OCI-LY1 (cell line): ENCODE measurements around the gene SCAI.

Source experiments
- H2AFZ ChIP-seq: fragments of 200-600 bp; sonication (generic), shearing (Covaris generic); 2 replicates; pipeline ENCODE4 v1.6.0; 2014; ENCODE audit warnings: antibody characterized with exemption, mild to moderate bottlenecking, low read length
- H3F3A ChIP-seq: fragments of 200-600 bp; sonication (generic), shearing (Covaris generic); 2 replicates; pipeline ENCODE4 v1.6.0; 2014; ENCODE audit warnings: mild to moderate bottlenecking, antibody characterized with exemption, low read length, moderate library complexity; ENCODE audit not compliant: insufficient read depth
- H3K27ac ChIP-seq: fragments of 200-600 bp; sonication (generic); 2 replicates; pipeline ENCODE4 v1.5.1; 2014; ENCODE audit warnings: low read length, mixed run types, mild to moderate bottlenecking, low read depth; ENCODE audit not compliant: poor library complexity, severe bottlenecking
- H3K27me3 ChIP-seq: fragments of 200-600 bp; sonication (generic); 2 replicates; pipeline ENCODE4 v1.6.0; 2014; ENCODE audit warnings: antibody characterized with exemption, mild to moderate bottlenecking, low read length, moderate library complexity; ENCODE audit not compliant: insufficient read depth
- H3K36me3 ChIP-seq: fragments of 200-600 bp; sonication (generic); 2 replicates; pipeline ENCODE4 v1.6.1; 2014; ENCODE audit warnings: mild to moderate bottlenecking, antibody characterized with exemption, low read length, moderate library complexity, mixed read lengths; ENCODE audit not compliant: insufficient read depth
- H3K4me1 ChIP-seq: fragments of 200-600 bp; sonication (generic); 2 replicates; pipeline ENCODE4 v1.5.1; 2014; ENCODE audit warnings: mild to moderate bottlenecking, low read length, moderate library complexity; ENCODE audit not compliant: insufficient read depth, severe bottlenecking
- H3K4me2 ChIP-seq: fragments of 200-600 bp; sonication (generic), shearing (Covaris generic); 2 replicates; pipeline ENCODE4 v1.6.1; 2014; ENCODE audit warnings: low read length
- H3K4me3 ChIP-seq: fragments of 200-600 bp; sonication (generic); 2 replicates; pipeline ENCODE4 v1.5.1; 2014; ENCODE audit warnings: low read length, low read depth, mild to moderate bottlenecking, mixed read lengths; ENCODE audit not compliant: poor library complexity, severe bottlenecking
- H3K79me2 ChIP-seq: fragments of 200-600 bp; shearing (Covaris generic); 2 replicates; pipeline ENCODE4 v1.6.1; 2016; ENCODE audit warnings: mixed run types, low read length, mixed read lengths; ENCODE audit not compliant: insufficient read depth
- H3K9ac ChIP-seq: fragments of 200-600 bp; sonication (generic), shearing (Covaris generic); 2 replicates; pipeline ENCODE4 v1.6.1; 2014; ENCODE audit warnings: mild to moderate bottlenecking, low read length, mixed read lengths
- H3K9me2 ChIP-seq: fragments of 200-600 bp; sonication (generic), shearing (Covaris generic); 2 replicates; pipeline ENCODE4 v1.6.1; 2014; ENCODE audit warnings: low read depth, mild to moderate bottlenecking, low read length, mixed read lengths
- H3K9me3 ChIP-seq: fragments of 200-600 bp; shearing (Covaris generic); 2 replicates; pipeline ENCODE4 v1.6.1; 2014; ENCODE audit warnings: low read length, mixed read lengths
- H4K20me1 ChIP-seq: fragments of 200-600 bp; sonication (generic), shearing (Covaris generic); 2 replicates; pipeline ENCODE4 v1.6.0; 2016; ENCODE audit warnings: mild to moderate bottlenecking, low read length; ENCODE audit not compliant: insufficient read depth
- EZH2 ChIP-seq: fragments of 200-600 bp; sonication (generic), shearing (Covaris generic); IDR thresholded peaks from 2 replicates; pipeline ENCODE4 v1.8.0; 2017; ENCODE audit warnings: borderline replicate concordance, mixed run types, mild to moderate bottlenecking, antibody characterized with exemption, low read length, moderate library complexity, mixed read lengths
- TF ChIP-seq, protein P1 (sequence below): fragments of 200-600 bp; sonication (generic), shearing (Covaris generic); IDR thresholded peaks from 2 replicates; pipeline ENCODE4 v1.5.1; 2017; ENCODE audit warnings: mild to moderate bottlenecking, antibody characterized with exemption, low read length, moderate library complexity, mixed read lengths

SCAI gene

DNA sequence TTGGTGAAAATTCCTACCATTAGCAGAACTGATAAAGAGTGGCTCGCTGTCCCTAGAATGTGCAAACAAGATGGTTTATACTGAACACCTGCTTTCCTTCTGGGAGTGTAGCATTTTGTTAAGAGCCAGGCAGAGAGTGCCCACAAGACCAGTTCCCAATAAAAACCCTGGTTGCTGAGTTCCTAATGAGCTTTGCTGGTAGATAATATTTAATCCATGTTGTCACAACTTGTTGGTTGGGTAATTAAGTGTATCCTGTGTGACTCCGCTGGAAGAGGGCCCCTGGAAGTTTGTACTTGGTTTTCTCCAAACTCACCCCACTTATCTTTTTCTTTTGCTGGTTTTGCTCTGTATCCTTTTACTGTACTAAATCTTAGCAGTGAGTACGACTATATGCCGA is 162.9 kb downstream of the SCAI start:
- Histone ChIP-seq H3K27me3 (no peaks in the 10 kb centered on the region), H2AFZ (no peak overlapping the region), H3K9ac (no peak overlapping the region), H3K4me1 (no peaks in the 10 kb centered on the region), H3K9me3 (no peaks in the 10 kb centered on the region), H4K20me1 (no peaks in the 10 kb centered on the region), H3K36me3 (peaks cover 39% of the 10 kb centered on the region), H3K9me2 (no peaks in the 10 kb centered on the region), H3K27ac (no peak overlapping the region), H3K4me3 (no peak overlapping the region), H3K4me2 (no peak overlapping the region), H3F3A (no peaks in the 10 kb centered on the region), H3K79me2 (no peaks in the 10 kb centered on the region)
- TF ChIP-seq, protein P1, sequence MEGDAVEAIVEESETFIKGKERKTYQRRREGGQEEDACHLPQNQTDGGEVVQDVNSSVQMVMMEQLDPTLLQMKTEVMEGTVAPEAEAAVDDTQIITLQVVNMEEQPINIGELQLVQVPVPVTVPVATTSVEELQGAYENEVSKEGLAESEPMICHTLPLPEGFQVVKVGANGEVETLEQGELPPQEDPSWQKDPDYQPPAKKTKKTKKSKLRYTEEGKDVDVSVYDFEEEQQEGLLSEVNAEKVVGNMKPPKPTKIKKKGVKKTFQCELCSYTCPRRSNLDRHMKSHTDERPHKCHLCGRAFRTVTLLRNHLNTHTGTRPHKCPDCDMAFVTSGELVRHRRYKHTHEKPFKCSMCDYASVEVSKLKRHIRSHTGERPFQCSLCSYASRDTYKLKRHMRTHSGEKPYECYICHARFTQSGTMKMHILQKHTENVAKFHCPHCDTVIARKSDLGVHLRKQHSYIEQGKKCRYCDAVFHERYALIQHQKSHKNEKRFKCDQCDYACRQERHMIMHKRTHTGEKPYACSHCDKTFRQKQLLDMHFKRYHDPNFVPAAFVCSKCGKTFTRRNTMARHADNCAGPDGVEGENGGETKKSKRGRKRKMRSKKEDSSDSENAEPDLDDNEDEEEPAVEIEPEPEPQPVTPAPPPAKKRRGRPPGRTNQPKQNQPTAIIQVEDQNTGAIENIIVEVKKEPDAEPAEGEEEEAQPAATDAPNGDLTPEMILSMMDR, result no peak

DNA sequence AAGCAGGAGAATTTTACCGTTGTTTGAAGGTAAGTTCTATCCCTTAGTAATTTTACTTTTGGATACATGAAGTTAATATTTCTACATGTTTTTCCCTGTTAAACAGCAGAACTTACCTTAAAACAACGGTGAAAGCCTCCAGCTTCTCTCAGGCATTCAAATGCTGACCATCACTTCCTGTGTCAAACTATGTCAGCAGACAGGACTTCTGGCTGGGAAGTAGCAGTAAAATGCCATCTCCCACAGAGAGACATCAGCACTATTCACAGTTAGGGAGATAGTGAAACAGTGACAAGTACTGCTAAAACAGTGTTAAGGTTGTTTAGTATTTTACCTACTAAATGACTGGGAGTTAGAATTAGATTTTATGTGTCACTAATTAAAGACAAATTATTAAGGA is 168.2 kb downstream of the SCAI start:
- no peak overlapping the region for H3K9ac ChIP-seq
- H2AFZ ChIP-seq, result no peak overlapping the region
- no peaks in the 10 kb centered on the region for H4K20me1 ChIP-seq
- no peaks in the 10 kb centered on the region for H3K79me2 ChIP-seq
- H3K9me3 ChIP-seq, result no peaks in the 10 kb centered on the region
- no peaks in the 10 kb centered on the region for H3K9me2 ChIP-seq
- H3K27ac ChIP-seq, result no peak overlapping the region
- H3K27me3 ChIP-seq, result no peaks in the 10 kb centered on the region
- H3K4me2 ChIP-seq, result no peak overlapping the region
- H3K4me3 ChIP-seq, result no peak overlapping the region
- no peaks in the 10 kb centered on the region for H3F3A ChIP-seq
- TF ChIP-seq, protein P1, result no peak
- no peak for TF ChIP-seq EZH2
- H3K36me3 ChIP-seq, result peaks cover 50% of the 10 kb centered on the region
- H3K4me1 ChIP-seq, result no peaks in the 10 kb centered on the region

DNA sequence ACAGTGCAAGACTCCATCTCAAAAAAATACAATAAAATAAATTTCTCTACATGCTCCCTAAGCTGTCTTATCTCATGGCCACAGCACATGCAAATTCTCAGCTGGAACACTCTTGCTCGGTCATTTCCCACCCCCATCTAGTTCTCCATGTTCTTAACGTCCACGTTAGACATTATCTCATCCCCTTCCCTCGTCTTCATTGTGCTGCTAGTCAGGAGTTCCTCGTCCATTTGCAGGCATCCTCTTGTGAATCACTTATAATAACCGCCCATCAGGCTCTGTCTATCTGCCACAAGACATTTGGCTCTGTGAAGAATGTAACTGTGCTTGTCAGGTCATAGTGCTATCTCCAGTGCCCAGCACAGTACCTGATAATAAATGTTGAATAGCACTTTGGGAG is 169.5 kb downstream of the SCAI start:
- peaks cover 61% of the 10 kb centered on the region for H3K36me3 ChIP-seq
- no peak overlapping the region for H3K4me2 ChIP-seq
- H4K20me1 ChIP-seq, result no peaks in the 10 kb centered on the region
- H3K27me3 ChIP-seq, result no peaks in the 10 kb centered on the region
- no peak overlapping the region for H3K27ac ChIP-seq
- H3K4me3 ChIP-seq, result no peak overlapping the region
- no peaks in the 10 kb centered on the region for H3K9me2 ChIP-seq
- no peaks in the 10 kb centered on the region for H3K79me2 ChIP-seq
- no peaks in the 10 kb centered on the region for H3K9me3 ChIP-seq
- no peaks in the 10 kb centered on the region for H3K4me1 ChIP-seq
- no peak overlapping the region for H3K9ac ChIP-seq
- no peaks in the 10 kb centered on the region for H3F3A ChIP-seq
- H2AFZ ChIP-seq, result no peak overlapping the region
- TF ChIP-seq EZH2, result no peak
- TF ChIP-seq, protein P1, result no peak
